ENCODE results near the gene SAG.

DNA sequence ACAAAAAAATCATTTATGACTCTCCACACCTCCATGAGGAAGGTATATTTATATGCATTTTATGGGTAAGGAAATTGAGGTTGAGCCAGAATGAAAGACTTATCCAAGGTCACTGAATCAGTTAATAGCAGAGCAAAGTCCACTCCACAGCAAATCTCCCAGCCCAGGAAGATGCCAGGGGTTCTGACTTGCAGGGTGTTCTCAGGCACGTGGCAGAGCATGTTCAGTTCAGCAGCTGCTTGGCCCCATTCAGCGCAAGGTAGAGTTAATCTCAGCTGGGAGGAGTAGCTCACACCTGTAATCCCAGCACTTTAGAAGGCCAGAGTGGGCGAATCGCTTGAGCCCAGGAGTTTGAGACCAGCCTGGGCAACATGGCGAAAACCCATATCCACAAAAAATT lies 28.9 kb downstream of the SAG start:
- TF ChIP-seq POLR2A (IDR thresholded peaks at IDR 0.05) (no peak), EP300 (IDR thresholded peaks at IDR 0.05) (no peak), POLR2AphosphoS5 (IDR thresholded peaks at IDR 0.05) (no peak)
- TF ChIP-seq, protein P1, sequence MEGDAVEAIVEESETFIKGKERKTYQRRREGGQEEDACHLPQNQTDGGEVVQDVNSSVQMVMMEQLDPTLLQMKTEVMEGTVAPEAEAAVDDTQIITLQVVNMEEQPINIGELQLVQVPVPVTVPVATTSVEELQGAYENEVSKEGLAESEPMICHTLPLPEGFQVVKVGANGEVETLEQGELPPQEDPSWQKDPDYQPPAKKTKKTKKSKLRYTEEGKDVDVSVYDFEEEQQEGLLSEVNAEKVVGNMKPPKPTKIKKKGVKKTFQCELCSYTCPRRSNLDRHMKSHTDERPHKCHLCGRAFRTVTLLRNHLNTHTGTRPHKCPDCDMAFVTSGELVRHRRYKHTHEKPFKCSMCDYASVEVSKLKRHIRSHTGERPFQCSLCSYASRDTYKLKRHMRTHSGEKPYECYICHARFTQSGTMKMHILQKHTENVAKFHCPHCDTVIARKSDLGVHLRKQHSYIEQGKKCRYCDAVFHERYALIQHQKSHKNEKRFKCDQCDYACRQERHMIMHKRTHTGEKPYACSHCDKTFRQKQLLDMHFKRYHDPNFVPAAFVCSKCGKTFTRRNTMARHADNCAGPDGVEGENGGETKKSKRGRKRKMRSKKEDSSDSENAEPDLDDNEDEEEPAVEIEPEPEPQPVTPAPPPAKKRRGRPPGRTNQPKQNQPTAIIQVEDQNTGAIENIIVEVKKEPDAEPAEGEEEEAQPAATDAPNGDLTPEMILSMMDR (IDR thresholded peaks at IDR 0.05) = no peak

Data from upper lobe of left lung (tissue), 4 donors.